ENCODE results near the gene IFIT3.
A peak's percentile ranks its signal among the peaks of the same experiment; 100 is the strongest.

The IFIT3 gene

GRCh38 chr10:89362929-89363328 lies 35.1 kb downstream of the IFIT3 start:
- DNase-seq, result no peak

GRCh38 chr10:89363729-89364442 lies 36.1 kb downstream of the IFIT3 start:
- no peak for DNase-seq

- no peak for DNase-seq
Observed at GRCh38 chr10:89364531-89364930, 36.7 kb downstream of the IFIT3 start.

GRCh38 chr10:89367529-89367928 lies 39.7 kb downstream of the IFIT3 start:
- peak; percentile 46 for DNase-seq

GRCh38 chr10:89368129-89368528 lies 40.3 kb downstream of the IFIT3 start:
- DNase-seq, result no peak

- DNase-seq, result peak; percentile 31
Observed at GRCh38 chr10:89369156-89370105, 41.6 kb downstream of the IFIT3 start.

- DNase-seq, result no peak
Observed at GRCh38 chr10:89371079-89371478, 43.3 kb downstream of the IFIT3 start.

GRCh38 chr10:89371987-89372386 lies 44.2 kb downstream of the IFIT3 start:
- DNase-seq, result no peak

GRCh38 chr10:89373916-89374711 lies 46.3 kb downstream of the IFIT3 start:
- no peak for DNase-seq

- DNase-seq, result no peak
Observed at GRCh38 chr10:89374713-89375141, 46.9 kb downstream of the IFIT3 start.

- no peak for DNase-seq
Observed at GRCh38 chr10:89377705-89378637, 50.2 kb downstream of the IFIT3 start, which contains the start of gene IFIT1B. IFIT1B (plus strand) TSS chr10:89378056; CDS start chr10:89378136, 80 bp downstream.

- DNase-seq, result no peak
Observed at GRCh38 chr10:89379103-89379502, 51.3 kb downstream of the IFIT3 start.

GRCh38 chr10:89382757-89383156 lies 55.0 kb downstream of the IFIT3 start:
- no peak for DNase-seq

GRCh38 chr10:89384474-89385340 lies 56.9 kb downstream of the IFIT3 start:
- no peak for DNase-seq

GRCh38 chr10:89388806-89389205 lies 61.0 kb downstream of the IFIT3 start:
- DNase-seq, result no peak

- DNase-seq, result peak; percentile 33
Observed at GRCh38 chr10:89389254-89389653, 61.5 kb downstream of the IFIT3 start.
